A549 treated with CpdA at 1 μM for 4 hours (cell line): ENCODE data around the gene GLDN. TPM values are rescaled to one million over a fixed set of nuclear protein-coding genes. Genes with fewer than 3 reads are reported as not detected.

Source experiments
- total RNA-seq: library from RNA; stranded (reverse); fragments of 200-300 nt; extraction: Qiagen RNA extraction; gene quantifications from 5 replicates; pipeline ENCODE4 v1.2.3, GENCODE V29; 2022; ENCODE audit warnings: low read depth

Gene GLDN
- total RNA-seq = not detected in 5 replicates

DNA sequence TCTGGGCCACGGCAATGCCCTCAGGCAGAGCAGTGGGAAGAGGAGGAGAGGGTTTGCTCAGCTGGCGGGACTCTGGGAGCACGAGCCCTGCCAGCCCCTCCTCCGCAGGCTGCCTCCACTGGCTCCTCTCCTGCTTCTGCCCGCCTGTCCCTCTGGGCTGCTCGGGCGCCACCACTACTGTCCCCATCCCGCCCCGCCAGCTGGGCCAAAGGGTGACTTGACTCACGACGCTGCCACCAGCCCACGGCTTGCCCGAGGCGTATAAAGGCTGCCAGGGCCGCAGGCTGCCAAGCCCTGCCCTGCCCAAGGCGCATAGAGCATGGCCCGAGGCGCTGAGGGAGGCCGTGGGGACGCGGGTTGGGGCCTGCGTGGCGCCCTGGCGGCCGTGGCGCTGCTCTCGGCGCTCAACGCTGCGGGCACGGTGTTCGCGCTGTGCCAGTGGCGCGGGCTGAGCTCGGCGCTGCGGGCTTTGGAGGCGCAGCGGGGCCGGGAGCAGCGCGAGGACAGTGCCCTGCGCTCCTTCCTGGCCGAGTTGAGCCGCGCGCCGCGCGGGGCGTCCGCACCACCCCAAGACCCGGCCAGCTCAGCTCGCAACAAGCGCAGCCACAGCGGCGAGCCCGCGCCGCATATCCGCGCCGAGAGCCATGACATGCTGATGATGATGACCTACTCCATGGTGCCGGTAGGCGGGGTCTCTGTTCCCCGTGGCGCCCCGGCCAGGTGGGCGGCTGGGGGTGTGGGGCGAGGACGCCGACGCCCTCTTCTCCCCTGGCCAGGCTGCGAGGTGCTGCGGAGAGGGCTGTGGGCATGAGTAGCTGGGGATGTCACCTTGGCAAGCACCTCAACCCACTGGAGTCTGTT, at the start of gene GLDN:
TSS of gene GLDN (plus strand) at position 290 of the 861 bp plus-strand sequence. CDS start at position 320, 30 bp downstream.

GRCh38 chr15:51338496-51338895, 3.0 kb upstream of the GLDN start, which contains the start of gene CYP19A1:
Gene CYP19A1 (minus strand): TSS chr15:51338596. CDS start chr15:51242912, 95,684 bp downstream.

Other genes starting within 250 kb of the GLDN start
- gene TNFAIP8L3, start 246.7 kb upstream of the GLDN start, total RNA-seq = 3.9 to 6.0 TPM (median 4.7 TPM) in 5 replicates
- gene CYP19A1, start 3.1 kb upstream of the GLDN start, total RNA-seq = 0.15 to 0.28 TPM (median 0.19 TPM) in 3 of 5 replicates, not detected in the others